Vagina (tissue), 2 donors: ENCODE data around the gene TBXAS1. TPM values are rescaled to one million over a fixed set of nuclear protein-coding genes. Genes with fewer than 3 reads are reported as not detected.

Experiments
- DNase-seq, 2 donors: peaks; one replicate each; pipeline ENCODE4 v3.0.0-alpha.2; 2017; ENCODE audit errors: extremely low spot score in 2 of 2
- H3K27ac ChIP-seq: fragments of 200-600 bp; sonication (generic); one replicate; pipeline ENCODE4 v1.5.1; 2019
- H3K27me3 ChIP-seq: fragments of 200-600 bp; sonication (generic); one replicate; pipeline ENCODE4 v1.5.1; 2019
- H3K36me3 ChIP-seq, 2 donors: fragments of 200-600 bp; sonication (generic); one replicate each; pipeline ENCODE4 v1.5.1; 2017 to 2019
- H3K4me1 ChIP-seq: fragments of 200-600 bp; sonication (generic); one replicate; pipeline ENCODE4 v1.5.1; 2019
- H3K4me3 ChIP-seq, 2 donors: fragments of 200-600 bp; sonication (generic); 1 replicate in 1 of 2; 2 replicates in 1 of 2; pipeline ENCODE4 v1.5.1; 2016 to 2019
- H3K9me3 ChIP-seq: fragments of 200-600 bp; sonication (generic); one replicate; pipeline ENCODE4 v1.5.1; 2019
- POLR2A ChIP-seq, 2 donors: fragments of 450-650 bp; IDR thresholded peaks; one replicate each; pipeline ENCODE4 v1.6.1; 2017; ENCODE audit warnings: antibody characterized with exemption in 2 of 2, mild to moderate bottlenecking in 2 of 2, moderate library complexity in 2 of 2
- POLR2AphosphoS5 ChIP-seq, 2 donors: sonication (generic); formaldehyde crosslinking; IDR thresholded peaks; one replicate each; pipeline ENCODE4 v1.9.0; 2017; ENCODE audit warnings: antibody characterized with exemption in 2 of 2, mild to moderate bottlenecking in 2 of 2, low read depth in 1 of 2; ENCODE audit not compliant: insufficient read depth in 1 of 2
- intact Hi-C: fragments of 100-400 bp; cut with DNase I; formaldehyde crosslinking; loops from one replicate; pipeline ENCODE4 v1.15.1; 2023
- total RNA-seq: library from RNA; depleted of rRNA; stranded (reverse); fragments of >200 nt; gene quantifications from one replicate; pipeline ENCODE4 v1.2.3, GENCODE V29; 2016
- TF ChIP-seq, protein P1 (sequence below), 3 experiments: fragments of 450-650 bp in 2 of 3; fragments of 200-600 bp in 1 of 3; sonication (generic) in 1 of 3; IDR thresholded peaks; one replicate each; pipeline ENCODE4 v1.5.1; 2017 to 2019; ENCODE audit warnings: antibody characterized with exemption in 3 of 3, mild to moderate bottlenecking in 2 of 3, moderate library complexity in 2 of 3

The TBXAS1 gene
- total RNA-seq, 1 donor from 2014 or later = 18.4 TPM

DNA sequence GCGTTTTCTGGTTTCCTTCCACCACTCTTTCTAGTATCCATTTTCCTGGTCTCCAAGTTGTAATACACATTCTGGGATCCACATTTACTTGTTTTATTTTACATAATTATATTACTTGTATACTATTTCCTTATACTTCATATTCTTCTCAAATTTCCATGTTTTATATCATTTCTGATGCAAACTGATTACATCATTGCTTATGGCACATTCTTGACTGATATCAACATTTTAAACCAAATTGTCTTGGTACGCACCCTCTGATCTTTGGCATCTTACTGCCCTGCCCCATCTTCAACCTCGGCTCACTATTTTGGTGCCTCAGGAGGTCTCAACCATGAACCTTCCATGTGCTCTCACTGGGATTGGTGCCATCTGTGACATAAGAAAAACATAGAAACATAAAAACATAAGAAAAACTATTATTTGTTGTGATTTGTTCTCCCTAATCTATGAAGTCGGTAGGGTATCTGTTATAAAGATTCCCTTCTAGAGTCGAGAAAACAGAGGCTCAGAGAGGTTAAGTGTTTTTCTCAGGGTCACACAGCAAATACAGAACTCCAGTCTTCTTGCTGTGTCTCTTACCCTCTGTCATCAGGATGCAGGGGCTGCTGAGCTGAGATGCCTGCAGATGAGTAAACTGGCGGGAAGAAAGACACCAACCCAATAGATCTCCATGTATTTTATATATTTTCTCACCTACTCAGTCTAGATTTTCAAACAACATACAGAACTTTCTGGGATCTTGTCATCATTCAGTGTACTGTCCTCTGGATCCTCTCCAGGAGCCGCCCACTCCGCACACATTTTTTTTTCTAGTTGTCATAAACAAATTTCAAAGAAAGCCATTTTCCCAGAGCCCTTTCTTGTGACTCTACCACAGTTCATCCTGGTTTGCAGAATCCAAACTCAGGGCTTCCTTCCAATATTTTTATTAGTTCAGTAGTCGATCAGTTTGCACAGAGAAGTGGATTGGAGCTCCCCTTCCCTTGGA lies 154.2 kb downstream of the TBXAS1 start:
- no peak for DNase-seq
- Histone ChIP-seq H3K4me1 (no peaks in the 10 kb centered on the region), H3K9me3 (no peaks in the 10 kb centered on the region), H3K4me3 (no peak overlapping the region), H3K27ac (no peak overlapping the region), H3K36me3 (no peaks in the 10 kb centered on the region), H3K27me3 (no peaks in the 10 kb centered on the region)
- intact Hi-C loops = no loop called here
- TF ChIP-seq, protein P1, sequence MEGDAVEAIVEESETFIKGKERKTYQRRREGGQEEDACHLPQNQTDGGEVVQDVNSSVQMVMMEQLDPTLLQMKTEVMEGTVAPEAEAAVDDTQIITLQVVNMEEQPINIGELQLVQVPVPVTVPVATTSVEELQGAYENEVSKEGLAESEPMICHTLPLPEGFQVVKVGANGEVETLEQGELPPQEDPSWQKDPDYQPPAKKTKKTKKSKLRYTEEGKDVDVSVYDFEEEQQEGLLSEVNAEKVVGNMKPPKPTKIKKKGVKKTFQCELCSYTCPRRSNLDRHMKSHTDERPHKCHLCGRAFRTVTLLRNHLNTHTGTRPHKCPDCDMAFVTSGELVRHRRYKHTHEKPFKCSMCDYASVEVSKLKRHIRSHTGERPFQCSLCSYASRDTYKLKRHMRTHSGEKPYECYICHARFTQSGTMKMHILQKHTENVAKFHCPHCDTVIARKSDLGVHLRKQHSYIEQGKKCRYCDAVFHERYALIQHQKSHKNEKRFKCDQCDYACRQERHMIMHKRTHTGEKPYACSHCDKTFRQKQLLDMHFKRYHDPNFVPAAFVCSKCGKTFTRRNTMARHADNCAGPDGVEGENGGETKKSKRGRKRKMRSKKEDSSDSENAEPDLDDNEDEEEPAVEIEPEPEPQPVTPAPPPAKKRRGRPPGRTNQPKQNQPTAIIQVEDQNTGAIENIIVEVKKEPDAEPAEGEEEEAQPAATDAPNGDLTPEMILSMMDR (IDR thresholded peaks at IDR 0.05) = no peak
- no peak for TF ChIP-seq POLR2AphosphoS5 (IDR thresholded peaks at IDR 0.05; ENCODE audit: insufficient read depth in 1 of 2, low read depth in 1 of 2)
- no peak for TF ChIP-seq POLR2A (IDR thresholded peaks at IDR 0.05)

DNA sequence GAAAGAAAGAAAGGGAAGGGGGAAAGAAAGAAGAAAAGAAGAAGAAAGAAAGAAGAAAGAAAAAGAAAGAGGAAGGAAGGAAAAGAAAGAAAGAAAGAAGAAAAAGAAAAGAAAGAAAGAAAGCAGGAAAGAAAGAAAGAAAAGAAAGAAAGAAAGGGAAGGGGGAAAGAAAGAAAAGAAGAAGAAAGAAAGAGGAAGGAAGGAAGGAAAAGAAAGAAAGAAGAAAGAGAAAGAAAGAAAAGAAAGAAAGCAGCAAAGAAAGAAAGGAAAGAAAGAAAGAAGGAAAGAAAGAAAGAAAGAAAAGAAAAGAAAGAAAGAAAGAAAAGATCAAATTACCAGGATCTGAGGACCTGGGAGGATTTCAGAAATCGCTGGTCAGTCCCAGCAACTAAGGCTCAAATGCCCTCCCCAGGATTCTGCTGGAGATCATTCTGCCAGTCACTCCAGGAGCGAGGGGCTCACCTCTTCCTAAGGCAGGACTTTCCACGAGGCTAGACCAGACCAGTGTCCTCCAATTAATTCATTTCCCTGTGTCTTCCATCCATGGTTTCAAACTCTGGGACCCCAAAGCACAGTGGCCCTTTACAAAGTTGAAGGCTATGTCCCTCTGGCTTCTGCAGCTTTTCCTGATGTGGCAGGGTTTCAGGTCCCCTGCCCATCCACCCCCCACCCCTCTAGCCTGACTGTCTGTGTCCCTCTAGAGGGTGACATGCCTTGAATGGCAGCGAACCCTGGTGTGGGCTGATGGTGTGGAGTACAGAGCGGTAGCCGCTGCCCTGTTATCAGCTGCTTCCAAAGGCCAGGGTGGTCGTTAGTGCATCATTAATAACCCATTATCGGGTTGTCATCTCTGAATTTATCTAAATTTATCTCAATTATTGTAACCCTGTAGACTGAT lies 155.8 kb downstream of the TBXAS1 start:
- Histone ChIP-seq H3K4me3 (no peak overlapping the region), H3K9me3 (no peaks in the 10 kb centered on the region), H3K4me1 (no peaks in the 10 kb centered on the region), H3K27me3 (no peaks in the 10 kb centered on the region), H3K27ac (no peak overlapping the region), H3K36me3 (no peaks in the 10 kb centered on the region)
- intact Hi-C loops = no loop called here
- TF ChIP-seq, protein P1 (IDR thresholded peaks at IDR 0.05) = no peak
- no peak for DNase-seq

DNA sequence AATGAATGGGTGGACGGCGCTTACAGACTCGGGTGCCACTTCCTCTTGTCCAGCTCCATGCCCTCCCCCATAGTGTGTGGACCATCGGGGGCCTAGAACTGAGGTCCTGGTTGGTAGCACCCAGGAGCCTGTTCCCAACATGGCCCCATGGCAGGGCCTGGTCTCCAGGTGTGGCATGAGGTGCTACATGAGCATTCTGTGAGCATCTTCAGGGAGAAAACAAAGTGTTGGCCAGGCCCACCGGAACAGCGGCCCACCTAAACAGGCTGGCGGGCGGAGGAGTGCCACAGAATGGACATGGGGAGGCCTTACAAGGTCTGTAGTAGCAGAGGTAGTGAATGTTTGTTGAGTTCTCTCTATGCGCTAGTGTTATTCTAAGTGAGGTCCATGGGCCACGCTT lies 156.7 kb downstream of the TBXAS1 start:
- Histone ChIP-seq H3K4me3 (no peak overlapping the region), H3K4me1 (no peaks in the 10 kb centered on the region), H3K36me3 (no peaks in the 10 kb centered on the region), H3K27me3 (no peaks in the 10 kb centered on the region), H3K9me3 (no peaks in the 10 kb centered on the region), H3K27ac (no peak overlapping the region)
- TF ChIP-seq, protein P1 (IDR thresholded peaks at IDR 0.05) = no peak
- TF ChIP-seq POLR2AphosphoS5 (IDR thresholded peaks at IDR 0.05; ENCODE audit: insufficient read depth in 1 of 2, low read depth in 1 of 2) = no peak
- intact Hi-C loops = no loop called here
- DNase-seq = no peak

DNA sequence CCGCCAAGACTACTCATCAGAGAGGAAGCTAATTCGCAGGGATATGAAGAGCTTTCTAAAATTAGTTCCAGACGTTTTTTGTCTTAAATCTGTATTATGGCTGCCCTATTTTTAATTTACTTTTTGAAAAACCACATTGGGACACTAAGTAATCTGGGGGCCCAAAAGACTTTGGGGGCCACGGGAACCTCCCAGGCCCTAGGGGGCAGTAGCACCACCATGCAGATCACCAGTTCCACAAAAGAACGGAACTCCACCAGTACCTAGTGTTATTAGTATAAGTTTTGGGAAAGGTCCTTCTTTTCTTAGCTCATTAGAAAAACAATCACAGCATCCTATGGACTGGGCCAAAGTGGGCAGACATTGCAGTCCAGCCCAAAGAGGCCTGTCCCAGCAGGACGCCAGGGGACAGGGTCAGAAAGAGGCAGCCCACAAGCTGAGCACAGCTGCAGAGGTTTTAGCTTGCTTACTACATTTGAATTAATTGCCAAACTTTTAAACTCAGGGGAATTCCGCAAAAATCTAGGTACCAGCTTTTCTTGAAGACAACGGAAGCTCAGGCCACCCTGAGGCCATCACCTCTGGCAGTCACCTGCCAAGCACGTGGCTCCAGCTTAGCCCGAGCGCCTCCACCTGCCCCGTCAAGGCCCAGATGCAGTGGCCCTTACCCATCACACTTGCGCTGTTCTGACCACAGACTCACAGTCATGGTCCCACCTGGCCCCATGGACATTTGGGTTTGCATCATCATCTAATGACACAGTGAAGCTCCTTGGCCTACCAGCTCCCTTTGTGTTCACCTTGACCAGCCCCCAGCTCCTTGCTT lies 158.8 kb downstream of the TBXAS1 start:
- no peaks in the 10 kb centered on the region for H3K4me1 ChIP-seq
- no peaks in the 10 kb centered on the region for H3K27me3 ChIP-seq
- TF ChIP-seq POLR2A (IDR thresholded peaks at IDR 0.05) (no peak), POLR2AphosphoS5 (IDR thresholded peaks at IDR 0.05; ENCODE audit: insufficient read depth in 1 of 2, low read depth in 1 of 2) (no peak)
- TF ChIP-seq, protein P1 (IDR thresholded peaks at IDR 0.05) = no peak
- intact Hi-C loops = no loop called here
- no peak overlapping the region for H3K27ac ChIP-seq
- H3K36me3 ChIP-seq = no peaks in the 10 kb centered on the region
- H3K9me3 ChIP-seq = no peaks in the 10 kb centered on the region
- no peak overlapping the region for H3K4me3 ChIP-seq
- no peak for DNase-seq
